Measurements from ENCODE around the gene GAS2L1.

Gene GAS2L1

DNA sequence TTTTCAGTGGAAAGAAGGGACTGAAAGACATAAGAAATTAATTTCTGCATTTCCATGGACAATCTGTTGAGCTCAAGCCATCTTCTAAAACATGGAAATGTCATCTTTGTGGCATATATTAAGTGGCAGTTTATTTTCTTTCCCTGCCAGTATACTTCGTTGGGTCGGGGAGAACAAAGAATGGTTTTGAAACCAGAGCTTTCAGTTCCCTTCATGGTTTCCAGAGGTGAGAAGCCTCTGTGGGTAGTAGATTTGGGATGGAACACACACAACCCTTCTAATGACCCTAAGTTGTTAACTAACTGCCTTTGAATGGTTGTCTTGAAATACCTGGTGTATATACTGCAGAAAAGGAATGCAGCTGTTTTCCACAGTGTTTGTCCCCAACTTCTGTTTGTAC is 17.6 kb upstream of the GAS2L1 start:
- Histone ChIP-seq H3K9me3 (no peaks in the 10 kb centered on the region), H3K36me3 (peaks cover 99% of the 10 kb centered on the region), H3K27me3 (no peaks in the 10 kb centered on the region), H3K4me3 (ENCODE audit: low read depth, low read length) (no peak overlapping the region), H3K4me1 (no peaks in the 10 kb centered on the region)
- TF ChIP-seq, protein P1, sequence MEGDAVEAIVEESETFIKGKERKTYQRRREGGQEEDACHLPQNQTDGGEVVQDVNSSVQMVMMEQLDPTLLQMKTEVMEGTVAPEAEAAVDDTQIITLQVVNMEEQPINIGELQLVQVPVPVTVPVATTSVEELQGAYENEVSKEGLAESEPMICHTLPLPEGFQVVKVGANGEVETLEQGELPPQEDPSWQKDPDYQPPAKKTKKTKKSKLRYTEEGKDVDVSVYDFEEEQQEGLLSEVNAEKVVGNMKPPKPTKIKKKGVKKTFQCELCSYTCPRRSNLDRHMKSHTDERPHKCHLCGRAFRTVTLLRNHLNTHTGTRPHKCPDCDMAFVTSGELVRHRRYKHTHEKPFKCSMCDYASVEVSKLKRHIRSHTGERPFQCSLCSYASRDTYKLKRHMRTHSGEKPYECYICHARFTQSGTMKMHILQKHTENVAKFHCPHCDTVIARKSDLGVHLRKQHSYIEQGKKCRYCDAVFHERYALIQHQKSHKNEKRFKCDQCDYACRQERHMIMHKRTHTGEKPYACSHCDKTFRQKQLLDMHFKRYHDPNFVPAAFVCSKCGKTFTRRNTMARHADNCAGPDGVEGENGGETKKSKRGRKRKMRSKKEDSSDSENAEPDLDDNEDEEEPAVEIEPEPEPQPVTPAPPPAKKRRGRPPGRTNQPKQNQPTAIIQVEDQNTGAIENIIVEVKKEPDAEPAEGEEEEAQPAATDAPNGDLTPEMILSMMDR (IDR thresholded peaks at IDR 0.05; ENCODE audit: low read depth, low read length): no peak
- no peak for DNase-seq

DNA sequence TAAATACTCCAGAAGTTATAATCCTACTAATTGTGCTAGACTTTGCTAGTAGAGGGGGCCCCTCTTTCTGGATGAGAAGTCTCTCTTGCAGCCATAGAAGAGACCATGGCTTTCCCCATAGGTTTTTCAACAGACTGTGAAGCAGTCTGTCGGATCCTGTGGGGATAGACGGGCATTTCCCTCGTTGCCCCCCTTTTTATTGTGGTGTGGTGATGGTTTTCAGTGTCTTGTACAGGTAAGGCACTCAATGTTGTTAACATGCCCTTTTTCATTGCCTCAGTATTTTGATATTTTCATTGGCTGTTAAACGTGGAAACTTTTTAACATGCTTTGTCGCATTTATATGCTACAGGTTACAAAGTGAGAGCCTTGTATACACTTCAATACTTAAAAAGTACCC is 16.4 kb upstream of the GAS2L1 start:
- Histone ChIP-seq H3K4me3 (ENCODE audit: low read depth, low read length) (no peak overlapping the region), H3K9me3 (no peaks in the 10 kb centered on the region), H3K36me3 (peaks cover 99% of the 10 kb centered on the region), H3K27me3 (no peaks in the 10 kb centered on the region), H3K4me1 (no peaks in the 10 kb centered on the region)
- TF ChIP-seq, protein P1 (IDR thresholded peaks at IDR 0.05; ENCODE audit: low read depth, low read length): no peak
- DNase-seq: no peak

DNA sequence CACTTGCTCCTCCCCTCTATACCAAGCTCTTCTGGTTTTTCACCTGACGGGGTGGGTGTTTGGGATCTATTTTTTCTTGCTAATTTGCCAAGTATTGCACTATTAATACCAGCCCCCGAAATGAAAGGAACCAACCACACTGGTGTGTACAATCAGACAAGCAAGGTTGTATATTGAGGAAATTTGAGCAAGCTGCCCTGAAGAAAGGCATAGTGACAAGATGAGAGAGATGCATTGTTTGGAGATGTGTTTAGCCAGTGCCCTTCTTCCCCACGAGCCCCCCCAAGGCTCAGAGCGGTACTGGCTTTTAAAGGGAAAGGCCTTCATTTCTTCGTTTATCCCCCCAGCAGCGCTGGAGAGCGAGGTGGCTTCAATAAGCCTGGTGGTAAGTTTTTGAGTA is 15.2 kb upstream of the GAS2L1 start:
- H3K36me3 ChIP-seq: peaks cover 99% of the 10 kb centered on the region
- no peaks in the 10 kb centered on the region for H3K9me3 ChIP-seq
- no peak overlapping the region for H3K4me3 ChIP-seq (ENCODE audit: low read depth, low read length)
- no peak for DNase-seq
- no peaks in the 10 kb centered on the region for H3K27me3 ChIP-seq
- TF ChIP-seq, protein P1 (IDR thresholded peaks at IDR 0.05; ENCODE audit: low read depth, low read length): no peak
- H3K4me1 ChIP-seq: no peaks in the 10 kb centered on the region

DNA sequence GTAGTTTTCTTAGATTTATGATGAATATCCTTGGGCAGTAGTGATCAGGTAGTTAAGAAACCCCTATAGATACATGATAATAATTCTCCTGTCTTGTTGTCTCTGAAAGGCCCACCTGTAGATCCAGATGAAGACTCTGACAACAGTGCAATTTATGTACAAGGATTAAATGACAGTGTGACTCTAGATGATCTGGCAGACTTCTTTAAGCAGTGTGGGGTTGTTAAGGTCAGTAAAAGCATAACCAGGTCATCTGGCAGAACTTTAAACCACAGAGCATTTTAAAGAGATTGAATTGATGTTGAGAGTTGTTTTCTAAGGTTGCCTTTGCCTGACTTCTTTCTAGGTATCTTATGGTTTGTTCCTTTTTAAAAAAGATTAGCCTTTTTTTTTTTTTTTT is 14.1 kb upstream of the GAS2L1 start:
- Histone ChIP-seq H3K36me3 (peaks cover 100% of the 10 kb centered on the region), H3K27me3 (no peaks in the 10 kb centered on the region), H3K4me3 (ENCODE audit: low read depth, low read length) (no peak overlapping the region), H3K4me1 (no peaks in the 10 kb centered on the region), H3K9me3 (no peaks in the 10 kb centered on the region)
- TF ChIP-seq, protein P1 (IDR thresholded peaks at IDR 0.05; ENCODE audit: low read depth, low read length): no peak
- DNase-seq: no peak

DNA sequence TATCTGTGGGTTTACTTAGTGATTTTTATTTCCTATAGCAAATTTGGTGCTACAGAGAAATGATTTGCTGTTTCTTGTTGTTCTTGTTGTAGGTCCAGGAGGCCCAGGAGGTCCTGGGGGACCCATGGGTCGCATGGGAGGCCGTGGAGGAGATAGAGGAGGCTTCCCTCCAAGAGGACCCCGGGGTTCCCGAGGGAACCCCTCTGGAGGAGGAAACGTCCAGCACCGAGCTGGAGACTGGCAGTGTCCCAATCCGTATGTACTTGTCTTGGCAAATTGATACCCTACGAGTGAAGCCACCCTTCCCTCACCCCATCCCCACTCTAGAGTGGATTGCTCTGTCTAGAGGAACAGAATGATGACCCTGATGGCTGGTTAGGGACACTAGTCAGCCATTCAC is 7.8 kb upstream of the GAS2L1 start:
- Histone ChIP-seq H3K4me1 (no peaks in the 10 kb centered on the region), H3K9me3 (no peaks in the 10 kb centered on the region), H3K27me3 (no peaks in the 10 kb centered on the region), H3K36me3 (peaks cover 77% of the 10 kb centered on the region), H3K4me3 (ENCODE audit: low read depth, low read length) (no peak overlapping the region)
- no peak for DNase-seq
- TF ChIP-seq, protein P1 (IDR thresholded peaks at IDR 0.05; ENCODE audit: low read depth, low read length): no peak

DNA sequence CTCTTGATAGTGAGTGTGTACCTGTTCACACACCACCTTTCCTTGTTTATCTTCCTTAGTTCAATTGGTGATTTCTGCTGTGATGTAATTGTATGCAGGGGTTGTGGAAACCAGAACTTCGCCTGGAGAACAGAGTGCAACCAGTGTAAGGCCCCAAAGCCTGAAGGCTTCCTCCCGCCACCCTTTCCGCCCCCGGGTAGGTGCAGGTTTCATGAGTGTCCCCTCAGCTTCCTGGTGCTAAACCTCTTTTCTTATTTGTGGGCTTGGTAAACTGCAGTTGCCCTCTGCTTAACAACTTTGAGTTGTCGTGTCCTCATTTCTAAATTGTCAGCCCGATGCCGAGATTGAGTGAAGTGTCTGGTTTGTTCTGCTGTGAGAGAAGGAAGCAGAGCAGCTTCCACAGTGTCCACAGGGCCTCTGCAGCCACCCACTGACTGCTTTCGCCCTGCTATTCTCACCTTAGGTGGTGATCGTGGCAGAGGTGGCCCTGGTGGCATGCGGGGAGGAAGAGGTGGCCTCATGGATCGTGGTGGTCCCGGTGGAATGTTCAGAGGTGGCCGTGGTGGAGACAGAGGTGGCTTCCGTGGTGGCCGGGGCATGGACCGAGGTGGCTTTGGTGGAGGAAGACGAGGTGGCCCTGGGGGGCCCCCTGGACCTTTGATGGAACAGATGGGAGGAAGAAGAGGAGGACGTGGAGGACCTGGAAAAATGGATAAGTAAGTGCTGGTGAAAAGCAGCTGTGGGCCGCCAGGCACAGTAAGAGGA is 7.1 kb upstream of the GAS2L1 start:
- H3K9me3 ChIP-seq: no peaks in the 10 kb centered on the region
- no peaks in the 10 kb centered on the region for H3K4me1 ChIP-seq
- no peak for DNase-seq
- H3K27me3 ChIP-seq: no peaks in the 10 kb centered on the region
- no peak overlapping the region for H3K4me3 ChIP-seq (ENCODE audit: low read depth, low read length)
- peaks cover 70% of the 10 kb centered on the region for H3K36me3 ChIP-seq
- TF ChIP-seq, protein P1 (IDR thresholded peaks at IDR 0.05; ENCODE audit: low read depth, low read length): no peak

Measured in BE2C (cell line).